Nucleus accumbens (tissue), 56 donors: ENCODE results near the gene TMOD3.
A peak's percentile ranks its signal among the peaks of the same experiment; 100 is the strongest.
"Not testable (repeated sequence)": the region's sequence is repeated elsewhere in the genome, so short reads cannot be mapped to it uniquely, and the experiment has no call there.

Experiments used
- DNase-seq, 56 donors: peaks; one replicate each; lab custom pipeline; 2025; lab: John Stamatoyannopoulos, UW

TMOD3 gene

GRCh38 chr15:51861557-51862359 is 32.3 kb downstream of the TMOD3 start:
- no peak for DNase-seq

GRCh38 chr15:51863131-51863530 is 33.7 kb downstream of the TMOD3 start:
- no peak for DNase-seq

- no peak for DNase-seq
These were observed 35.1 kb downstream of the TMOD3 start for GRCh38 chr15:51864408-51865056.

GRCh38 chr15:51865317-51865716 is 35.9 kb downstream of the TMOD3 start:
- no peak for DNase-seq

- DNase-seq = no peak
These were observed 36.7 kb downstream of the TMOD3 start for GRCh38 chr15:51866161-51866560.

GRCh38 chr15:51866751-51867150 is 37.3 kb downstream of the TMOD3 start:
- DNase-seq = no peak

- DNase-seq = peak in 1 of 56 donors; percentile 3
These were observed 39.6 kb downstream of the TMOD3 start for GRCh38 chr15:51869060-51869421.

- DNase-seq = no peak
These were observed 41.3 kb downstream of the TMOD3 start for GRCh38 chr15:51870774-51871173.

- no peak for DNase-seq
These were observed 45.5 kb downstream of the TMOD3 start for GRCh38 chr15:51874751-51875644.

GRCh38 chr15:51876169-51876568 is 46.7 kb downstream of the TMOD3 start:
- no peak for DNase-seq

- no peak for DNase-seq
These were observed 49.3 kb downstream of the TMOD3 start for GRCh38 chr15:51878446-51879386.

- no peak for DNase-seq
These were observed 50.1 kb downstream of the TMOD3 start for GRCh38 chr15:51879555-51879954.

- no peak for DNase-seq
These were observed 53.9 kb downstream of the TMOD3 start for GRCh38 chr15:51883271-51883837.

GRCh38 chr15:51884041-51884440 is 54.6 kb downstream of the TMOD3 start:
- no peak for DNase-seq

GRCh38 chr15:51884517-51885236 is 55.2 kb downstream of the TMOD3 start:
- no peak for DNase-seq

- DNase-seq = not testable (repeated sequence)
These were observed 56.3 kb downstream of the TMOD3 start for GRCh38 chr15:51885758-51886157.

- DNase-seq = no peak
These were observed 58.6 kb downstream of the TMOD3 start for GRCh38 chr15:51887887-51888592.

GRCh38 chr15:51888593-51889195 is 59.2 kb downstream of the TMOD3 start:
- no peak for DNase-seq
